ENCODE data around the gene DYNC2H1.

- TF ChIP-seq, protein P1, sequence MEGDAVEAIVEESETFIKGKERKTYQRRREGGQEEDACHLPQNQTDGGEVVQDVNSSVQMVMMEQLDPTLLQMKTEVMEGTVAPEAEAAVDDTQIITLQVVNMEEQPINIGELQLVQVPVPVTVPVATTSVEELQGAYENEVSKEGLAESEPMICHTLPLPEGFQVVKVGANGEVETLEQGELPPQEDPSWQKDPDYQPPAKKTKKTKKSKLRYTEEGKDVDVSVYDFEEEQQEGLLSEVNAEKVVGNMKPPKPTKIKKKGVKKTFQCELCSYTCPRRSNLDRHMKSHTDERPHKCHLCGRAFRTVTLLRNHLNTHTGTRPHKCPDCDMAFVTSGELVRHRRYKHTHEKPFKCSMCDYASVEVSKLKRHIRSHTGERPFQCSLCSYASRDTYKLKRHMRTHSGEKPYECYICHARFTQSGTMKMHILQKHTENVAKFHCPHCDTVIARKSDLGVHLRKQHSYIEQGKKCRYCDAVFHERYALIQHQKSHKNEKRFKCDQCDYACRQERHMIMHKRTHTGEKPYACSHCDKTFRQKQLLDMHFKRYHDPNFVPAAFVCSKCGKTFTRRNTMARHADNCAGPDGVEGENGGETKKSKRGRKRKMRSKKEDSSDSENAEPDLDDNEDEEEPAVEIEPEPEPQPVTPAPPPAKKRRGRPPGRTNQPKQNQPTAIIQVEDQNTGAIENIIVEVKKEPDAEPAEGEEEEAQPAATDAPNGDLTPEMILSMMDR (conservative IDR thresholded peaks at IDR 0.05; ENCODE audit: low read depth, low read length), result no peak
- TF ChIP-seq EZH2 (IDR thresholded peaks at IDR 0.05; ENCODE audit: borderline replicate concordance, low read depth, low read length, poor library complexity, severe bottlenecking), result no peak
Measured at GRCh38 chr11:103441021-103441420, 331.8 kb downstream of the DYNC2H1 start.

Data from A673 (cell line).